ENCODE data around the gene MAS1L.

The MAS1L gene

DNA sequence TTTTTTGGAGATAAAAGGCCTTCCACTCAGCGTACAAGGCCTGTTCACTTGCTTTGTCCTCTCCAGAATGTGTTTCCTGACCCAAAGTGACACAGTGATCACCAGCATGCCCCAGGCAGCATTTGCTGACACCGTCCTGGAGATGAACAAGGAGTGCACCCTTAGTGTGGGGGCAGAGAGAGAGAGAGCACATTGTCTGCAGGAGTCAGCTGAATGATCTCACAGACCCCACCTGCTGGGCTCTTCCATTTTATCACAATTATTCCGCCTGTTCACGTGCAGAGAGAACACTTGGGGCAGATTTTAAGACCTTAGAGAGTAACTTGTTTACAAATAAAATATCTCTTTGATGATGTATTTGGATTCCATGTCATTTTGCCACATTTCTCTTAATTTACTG, 22.4 kb upstream of the MAS1L start:
- DNase-seq (ENCODE audit: low read depth in 2 of 2) = no peak

DNA sequence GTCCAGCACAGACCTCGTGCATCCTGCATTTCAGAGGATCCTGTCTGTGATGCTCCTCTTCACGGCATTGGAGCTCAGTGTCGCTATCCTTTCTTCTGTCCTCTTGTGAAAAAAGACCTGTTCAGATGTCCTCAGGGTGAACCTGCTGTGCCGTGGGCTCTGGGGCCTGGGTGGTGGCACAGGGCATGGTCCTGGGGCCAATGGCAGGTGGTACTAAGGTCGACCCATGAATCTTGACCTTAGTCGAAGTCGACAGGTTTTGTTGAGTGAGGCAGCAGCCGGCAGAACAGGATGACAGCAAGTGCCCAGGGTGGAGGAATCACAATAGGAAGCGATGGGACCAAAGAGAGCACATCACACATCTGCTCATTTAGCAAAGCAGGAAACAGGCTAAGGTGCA, 22.0 kb upstream of the MAS1L start:
- no peak for DNase-seq (ENCODE audit: low read depth in 2 of 2)

DNA sequence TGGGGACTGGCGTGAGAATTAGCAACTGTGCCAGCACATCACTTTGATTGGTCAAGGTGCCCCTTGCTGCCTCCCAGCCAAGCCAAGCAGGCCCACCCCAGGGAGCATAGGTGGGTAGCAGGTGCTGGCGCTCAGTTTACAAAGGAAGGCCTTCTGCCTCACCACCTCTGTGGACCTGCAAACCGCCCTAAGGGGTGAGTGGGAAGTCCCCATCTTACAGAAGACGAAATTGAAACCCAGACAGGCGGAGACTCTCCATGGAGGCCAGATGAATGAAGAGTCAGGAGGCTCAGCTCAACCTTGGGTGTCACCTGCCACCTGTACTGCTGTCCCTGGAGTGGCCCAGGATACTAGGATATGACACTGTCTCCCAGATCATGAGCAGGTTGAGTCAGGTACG, 21.5 kb upstream of the MAS1L start:
- no peak for DNase-seq (ENCODE audit: low read depth in 2 of 2)

DNA sequence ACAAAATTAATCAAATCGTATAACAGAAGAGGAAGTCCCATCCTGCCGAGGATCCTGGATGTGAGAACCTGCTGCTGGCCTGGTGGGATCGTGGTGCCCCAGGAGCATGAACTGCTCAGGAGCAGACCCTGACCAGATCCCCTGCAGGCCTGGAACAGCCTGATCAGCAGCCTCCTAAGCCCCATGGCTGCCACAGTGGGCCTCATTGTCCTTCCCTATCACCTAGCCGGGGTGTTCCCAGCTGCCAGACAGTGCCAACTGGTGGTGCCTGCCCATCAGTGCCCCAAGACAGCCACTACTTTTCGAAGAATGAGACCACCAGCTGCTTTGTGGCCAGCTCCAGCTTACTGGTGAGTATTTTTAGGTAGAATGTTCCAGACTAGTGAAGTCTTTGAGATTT, 19.6 kb upstream of the MAS1L start:
- DNase-seq (ENCODE audit: low read depth in 2 of 2) = no peak

DNA sequence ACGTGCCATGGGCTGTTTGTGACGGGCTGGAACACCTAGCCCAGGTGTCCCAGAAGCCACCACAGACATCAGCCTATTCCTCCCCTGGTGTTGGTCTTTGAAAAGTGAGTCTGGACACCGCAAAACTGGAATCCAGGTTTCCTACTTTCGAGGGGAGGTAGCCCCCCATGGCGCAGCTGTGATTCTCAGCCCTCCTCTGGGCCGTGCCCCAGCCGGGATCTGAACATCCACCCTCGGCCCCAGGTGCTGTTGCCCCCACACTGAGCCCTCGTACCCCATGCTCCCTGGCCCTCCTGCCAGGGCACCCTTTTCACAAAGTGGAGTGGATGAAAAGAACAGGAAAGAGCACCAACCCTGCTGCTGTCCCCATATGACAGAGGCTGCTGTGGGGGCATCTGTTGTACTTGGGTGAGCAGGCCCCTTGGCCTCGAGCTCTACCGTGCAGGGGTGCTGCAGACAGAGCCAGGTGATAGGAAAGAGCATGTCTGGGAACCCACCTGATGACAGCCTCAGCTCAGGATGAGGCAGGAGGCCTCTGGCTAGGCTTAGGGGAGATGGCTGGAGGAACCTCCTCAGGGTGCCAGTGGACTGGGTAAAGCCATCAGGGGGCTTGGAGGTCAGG, 18.8 kb upstream of the MAS1L start:
- no peak for DNase-seq (ENCODE audit: low read depth in 2 of 2)

DNA sequence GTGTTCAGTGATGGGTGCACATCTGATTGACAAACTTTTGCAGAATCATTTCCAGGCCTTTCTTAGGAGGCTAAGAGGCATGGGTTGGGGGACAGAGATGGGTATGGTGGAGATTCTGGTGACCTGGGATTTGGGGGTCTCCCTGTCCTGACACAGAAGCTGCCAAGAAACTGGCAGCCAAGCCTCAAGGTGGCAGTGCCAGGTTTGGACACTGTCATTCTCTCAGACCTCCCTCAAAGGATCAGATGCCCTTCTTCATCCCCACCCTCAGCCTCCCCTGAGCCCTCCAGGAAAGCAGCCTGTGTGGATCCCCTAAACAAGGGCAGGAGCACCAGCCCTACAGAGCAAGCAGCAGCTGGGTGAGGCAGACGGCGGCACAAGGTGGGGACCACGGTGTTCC, 18.1 kb upstream of the MAS1L start:
- no peak for DNase-seq (ENCODE audit: low read depth in 2 of 2)

DNA sequence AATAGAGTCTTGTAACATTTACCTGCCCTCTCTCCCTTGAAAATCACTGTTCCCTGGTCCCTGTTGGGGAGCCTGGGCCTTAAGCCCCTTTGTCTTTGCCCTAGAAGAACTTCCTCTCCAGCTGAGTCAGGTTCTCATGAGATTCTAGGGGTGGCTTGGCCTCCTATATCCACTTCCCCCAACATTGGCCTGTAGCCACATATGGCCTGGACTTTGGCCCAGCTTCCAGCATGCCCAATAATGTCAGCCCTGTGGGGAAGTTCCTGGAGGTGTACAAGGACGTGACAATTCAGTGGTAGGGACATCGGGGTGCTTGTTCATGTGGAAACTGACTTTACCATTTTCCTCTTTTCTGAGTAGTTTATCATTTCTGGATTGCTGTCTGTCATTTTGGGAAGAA, 17.2 kb upstream of the MAS1L start:
- no peak for DNase-seq (ENCODE audit: low read depth in 2 of 2)

DNA sequence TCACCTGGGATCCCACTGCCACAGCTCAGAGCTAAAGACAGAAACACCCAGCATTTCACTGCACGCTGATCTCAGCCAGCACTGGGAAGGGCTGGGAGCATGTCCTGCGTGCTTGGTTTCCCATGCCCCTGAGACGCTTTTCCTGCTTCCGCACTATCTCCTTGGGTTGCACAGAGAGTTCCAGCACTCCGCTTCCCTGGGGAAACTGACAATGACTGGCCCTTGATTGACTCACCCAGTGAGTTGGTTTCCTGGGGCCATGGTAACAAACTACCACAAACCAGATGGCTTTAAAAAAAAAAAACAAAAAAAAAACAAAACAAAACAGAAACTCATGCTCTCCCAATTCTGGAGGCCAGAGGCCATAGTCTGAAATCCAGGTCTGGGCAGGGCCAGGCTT, 14.8 kb upstream of the MAS1L start:
- DNase-seq (ENCODE audit: low read depth in 2 of 2) = no peak

DNA sequence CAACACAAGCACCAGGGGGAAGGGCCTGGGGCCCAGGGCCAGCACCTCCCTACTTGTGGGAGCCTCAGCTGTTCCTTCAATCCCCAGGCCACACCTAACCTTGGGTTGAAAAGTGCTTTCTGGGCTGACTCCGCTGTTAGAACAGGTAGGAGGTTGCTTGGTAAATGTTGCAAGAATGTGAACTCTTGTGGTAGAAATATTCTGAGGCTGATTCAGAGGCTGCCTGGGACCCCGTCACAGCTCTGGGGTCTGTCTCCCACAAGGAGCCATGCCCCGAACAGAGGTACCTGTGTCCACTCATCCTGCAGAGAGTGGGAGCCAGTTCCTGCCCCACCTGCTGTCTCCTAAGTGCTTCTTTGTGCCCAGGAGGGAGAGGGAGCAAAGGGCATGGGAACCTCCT, 14.4 kb upstream of the MAS1L start:
- no peak for DNase-seq (ENCODE audit: low read depth in 2 of 2)

DNA sequence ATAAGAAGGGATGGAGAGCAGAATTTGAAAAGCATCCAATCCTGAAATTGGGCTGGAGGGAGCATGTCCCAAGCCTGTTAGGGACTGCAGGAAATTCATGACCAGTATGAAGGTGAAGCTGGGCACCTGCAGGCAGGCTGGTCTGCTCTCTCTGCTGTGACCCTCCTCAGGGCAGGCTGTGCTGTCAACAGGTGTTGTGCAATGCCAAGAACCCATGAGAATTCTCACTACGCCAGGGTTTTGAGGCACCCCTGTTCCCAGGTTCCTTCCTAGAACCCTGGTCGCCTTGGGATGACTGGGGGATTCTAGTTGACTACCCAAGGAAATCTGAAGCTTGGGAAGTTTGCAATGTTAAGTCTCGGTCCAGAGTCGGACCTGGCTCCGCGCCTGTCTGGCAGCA, 13.3 kb upstream of the MAS1L start:
- DNase-seq (ENCODE audit: low read depth in 2 of 2) = no peak

DNA sequence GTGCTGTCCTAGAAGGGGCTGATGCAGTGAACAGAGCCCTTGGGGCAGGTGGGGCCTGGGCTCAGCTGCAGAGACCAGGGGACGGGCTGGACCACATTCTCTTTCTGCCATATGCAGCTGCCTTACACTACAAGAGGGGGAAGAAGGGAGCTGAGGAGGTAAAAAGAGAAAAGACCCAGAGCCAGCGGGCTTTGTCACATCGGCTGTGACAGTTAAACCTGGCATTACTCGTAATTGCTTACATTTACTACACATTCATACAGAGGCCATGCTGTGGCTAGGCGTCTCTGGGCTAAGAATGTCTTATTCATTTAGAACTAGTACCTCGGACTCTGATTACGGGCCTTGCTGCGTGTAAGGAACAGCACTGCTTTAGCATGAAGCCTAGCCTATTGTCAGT, 12.8 kb upstream of the MAS1L start:
- DNase-seq (ENCODE audit: low read depth in 2 of 2) = no peak

DNA sequence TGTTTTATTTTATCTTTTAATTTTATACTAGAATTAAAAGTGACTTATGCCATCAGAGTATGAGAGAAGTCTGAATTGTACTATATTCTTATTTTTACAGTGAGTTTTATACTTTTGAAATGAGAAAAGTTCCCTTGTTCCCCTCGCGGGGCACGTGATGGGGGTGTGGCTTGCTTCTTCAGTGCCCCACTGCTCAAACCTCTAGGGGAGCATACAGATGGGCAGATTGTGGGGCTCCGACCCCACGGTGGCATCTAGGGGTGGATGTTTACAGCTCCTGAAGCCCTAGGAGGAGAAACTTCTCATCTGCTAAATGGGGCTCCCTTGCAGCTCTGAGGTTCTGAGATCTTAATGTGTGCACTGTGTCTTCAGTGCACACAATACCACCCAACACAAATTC, 11.9 kb upstream of the MAS1L start:
- DNase-seq (ENCODE audit: low read depth in 2 of 2) = no peak

DNA sequence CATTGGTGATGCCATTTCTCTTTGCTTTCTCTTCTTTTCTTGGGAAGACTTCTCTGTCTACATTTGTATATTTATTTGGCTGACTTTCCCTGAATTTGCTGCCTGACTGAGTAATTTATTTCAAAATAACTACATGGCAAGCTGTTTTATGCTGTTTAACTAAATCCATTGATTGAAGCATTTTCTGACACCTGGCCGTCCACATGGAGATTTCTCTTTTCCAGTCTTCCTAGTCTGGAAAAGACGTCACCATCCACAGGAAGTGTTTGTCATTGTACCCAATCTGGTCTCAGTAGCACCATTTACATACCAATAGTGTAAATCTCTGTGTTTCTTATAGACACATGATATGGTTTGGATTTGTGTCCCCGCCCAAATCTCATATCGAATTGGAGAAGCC, 9.2 kb upstream of the MAS1L start:
- no peak for DNase-seq (ENCODE audit: low read depth in 2 of 2)

DNA sequence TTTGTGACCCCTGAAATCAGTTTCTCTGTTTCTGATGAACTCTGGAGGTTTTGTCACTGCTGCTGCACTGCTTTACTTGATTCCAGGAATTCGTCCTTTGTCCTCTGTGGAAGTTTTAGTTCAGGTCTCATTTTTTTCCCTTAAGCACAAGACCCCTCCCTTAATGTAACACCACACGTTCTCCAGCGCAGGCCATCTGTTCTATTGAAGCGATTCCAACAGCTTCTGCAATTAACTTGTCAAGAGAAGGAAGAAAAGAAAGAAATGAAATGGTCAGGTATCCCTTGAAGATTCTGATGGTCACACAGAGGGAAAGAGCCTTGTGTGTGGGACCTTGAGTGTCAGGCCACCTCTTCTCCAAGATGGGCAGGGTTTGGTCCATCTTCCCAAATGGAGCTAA, 7.8 kb upstream of the MAS1L start:
- no peak for DNase-seq (ENCODE audit: low read depth in 2 of 2)

DNA sequence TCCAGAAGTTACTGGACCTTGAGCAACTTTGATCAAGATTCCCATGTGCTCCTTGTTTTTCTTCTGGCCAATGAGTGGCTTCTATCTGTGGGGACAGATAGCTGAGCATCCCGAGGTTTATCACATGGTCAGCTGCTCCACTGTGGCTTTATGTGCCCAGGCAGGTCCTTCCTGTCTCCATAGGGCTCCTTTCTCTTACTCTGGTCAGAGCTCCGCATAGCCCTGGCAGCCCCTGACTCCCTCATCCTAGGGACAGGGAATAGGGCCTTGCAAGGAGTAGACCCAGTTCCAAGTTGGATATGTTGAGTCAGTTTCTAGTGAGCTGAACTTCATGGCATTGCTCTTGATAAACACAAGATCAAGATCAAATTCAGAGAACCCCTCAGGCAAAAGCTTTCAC, 6.4 kb upstream of the MAS1L start:
- DNase-seq (ENCODE audit: low read depth in 2 of 2) = no peak

DNA sequence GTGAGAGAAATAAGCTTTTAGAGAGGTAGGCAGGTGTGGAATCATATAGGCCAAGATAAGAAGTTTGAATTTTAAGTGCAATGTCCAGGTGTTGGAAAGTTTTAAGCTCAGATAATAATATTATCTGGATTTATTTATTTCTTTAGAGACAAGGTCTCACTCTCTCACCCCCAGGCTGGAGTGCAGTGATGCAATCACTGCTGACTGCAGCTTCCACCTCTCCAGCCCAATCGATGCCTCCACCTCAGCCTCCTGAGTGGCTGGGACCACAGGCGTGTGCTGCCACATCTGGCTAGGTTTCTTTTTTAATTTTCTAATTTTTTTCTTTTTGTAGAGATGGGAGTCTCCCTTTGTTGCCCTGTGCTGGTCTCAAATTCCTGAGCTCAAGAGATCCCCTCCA, 5.5 kb upstream of the MAS1L start:
- no peak for DNase-seq (ENCODE audit: low read depth in 2 of 2)

DNA sequence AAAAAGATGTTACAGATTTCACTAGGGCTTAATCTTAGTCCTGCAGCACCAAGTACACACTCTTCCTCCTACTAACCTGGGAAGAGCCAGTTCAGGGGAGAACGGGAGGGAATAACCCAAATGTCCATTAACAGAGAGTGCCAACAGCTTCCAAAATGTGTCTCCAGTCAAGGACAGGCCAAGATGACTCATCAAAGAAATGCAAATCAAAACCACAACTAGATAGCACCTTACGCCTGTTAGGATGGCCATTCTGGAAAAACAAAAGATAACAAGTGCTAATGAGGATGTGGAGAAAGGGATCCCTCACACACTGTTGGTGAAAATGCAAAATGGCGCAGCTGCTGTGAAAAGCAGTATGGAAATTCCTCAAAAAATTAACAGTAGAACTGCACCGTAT, 3.8 kb upstream of the MAS1L start:
- no peak for DNase-seq (ENCODE audit: low read depth in 2 of 2)

DNA sequence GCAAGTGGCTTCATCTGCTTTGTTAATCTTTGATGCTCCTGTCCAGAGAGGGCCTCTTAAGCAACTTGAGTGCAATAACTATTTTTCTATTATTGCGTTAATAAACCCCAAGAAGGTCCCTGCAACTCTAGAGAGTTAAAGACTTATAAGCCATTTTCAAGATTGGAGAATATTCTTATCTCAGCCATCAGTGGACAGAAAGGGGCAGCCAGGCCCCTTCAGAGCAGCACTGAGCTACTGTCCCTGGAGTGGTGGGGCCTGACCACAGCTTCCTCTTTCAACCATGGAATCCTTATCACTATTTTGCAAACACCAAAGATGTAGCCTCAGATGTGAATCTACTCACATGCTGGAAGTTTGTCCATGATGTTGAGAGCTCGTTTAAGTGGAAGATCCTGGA, 2.8 kb upstream of the MAS1L start:
- no peak for DNase-seq (ENCODE audit: low read depth in 2 of 2)

DNA sequence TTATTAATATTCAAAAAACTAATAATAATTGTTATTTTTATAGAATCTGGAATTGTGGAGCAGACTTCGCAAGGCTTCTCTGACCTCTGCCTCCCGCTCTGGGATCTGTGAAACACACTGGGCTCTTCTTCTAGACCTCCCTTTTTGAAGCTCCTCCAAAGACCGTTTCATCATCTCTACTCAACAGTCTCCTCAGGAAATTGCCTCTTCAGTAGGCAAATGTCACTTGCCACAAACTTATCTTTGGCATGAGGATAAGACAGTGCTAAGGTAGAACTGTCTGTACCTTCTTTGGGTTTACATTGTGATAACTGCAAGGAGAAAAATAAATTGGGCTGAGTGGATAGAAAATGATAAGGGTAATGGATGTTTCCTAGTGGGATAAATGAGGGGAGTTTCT, 2.3 kb upstream of the MAS1L start:
- no peak for DNase-seq (ENCODE audit: low read depth in 2 of 2)

DNA sequence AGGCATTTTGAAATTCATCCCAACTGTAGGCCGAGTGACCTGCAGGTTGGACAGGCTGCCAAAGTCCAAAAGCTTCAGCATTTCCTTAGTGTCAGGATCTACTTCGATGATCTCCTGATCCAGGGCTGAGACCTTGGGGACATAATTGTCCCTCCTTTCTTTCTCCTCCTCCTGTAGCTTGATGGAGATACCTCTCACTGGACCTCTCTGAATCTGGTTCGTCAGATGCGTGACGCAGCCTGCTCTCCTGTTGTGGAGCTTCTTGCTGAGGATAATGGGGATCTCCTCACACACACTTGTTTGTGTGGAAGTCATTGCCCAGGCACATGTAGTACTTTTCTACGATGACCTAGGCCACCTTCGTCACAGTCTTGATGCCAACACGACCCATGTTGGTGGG, 1.5 kb upstream of the MAS1L start:
- DNase-seq (ENCODE audit: low read depth in 2 of 2) = no peak

DNA sequence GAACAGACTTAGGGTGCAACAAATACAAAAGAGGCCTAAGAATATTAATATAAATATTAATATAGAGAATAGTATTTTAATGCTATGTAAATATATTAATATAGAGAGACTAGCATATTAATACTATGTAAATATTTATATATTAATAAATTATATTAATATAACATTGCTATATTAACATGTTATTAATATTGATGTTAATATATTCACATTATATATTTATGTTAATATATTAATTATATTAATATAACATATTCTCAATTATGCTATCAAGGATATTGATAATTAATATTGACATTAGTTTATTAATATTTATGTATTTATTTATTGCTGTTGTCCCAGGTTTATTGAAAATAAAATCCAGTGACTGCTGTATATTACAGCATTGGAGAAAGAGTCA, 1.1 kb upstream of the MAS1L start:
- DNase-seq (ENCODE audit: low read depth in 2 of 2) = no peak

DNA sequence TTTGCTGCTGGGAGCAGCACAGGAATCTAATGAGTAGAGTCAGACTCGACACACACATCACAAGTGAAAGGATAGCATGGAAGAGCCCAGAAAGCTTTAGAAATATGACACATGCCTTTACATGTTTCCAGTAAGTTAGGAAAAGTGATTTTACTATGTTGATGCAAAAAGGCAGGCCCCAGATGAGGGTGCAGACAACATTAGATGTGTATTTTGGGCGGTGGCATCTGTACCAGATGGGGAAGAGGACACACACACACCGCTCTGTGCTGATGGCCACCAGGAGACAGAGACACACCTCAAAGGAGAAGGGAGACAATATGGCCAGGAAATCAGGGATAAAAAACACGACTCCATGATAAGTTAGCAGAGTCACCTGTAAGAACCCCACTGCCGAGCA, 625 bp downstream of the MAS1L start:
- DNase-seq (ENCODE audit: low read depth in 2 of 2) = no peak

DNA sequence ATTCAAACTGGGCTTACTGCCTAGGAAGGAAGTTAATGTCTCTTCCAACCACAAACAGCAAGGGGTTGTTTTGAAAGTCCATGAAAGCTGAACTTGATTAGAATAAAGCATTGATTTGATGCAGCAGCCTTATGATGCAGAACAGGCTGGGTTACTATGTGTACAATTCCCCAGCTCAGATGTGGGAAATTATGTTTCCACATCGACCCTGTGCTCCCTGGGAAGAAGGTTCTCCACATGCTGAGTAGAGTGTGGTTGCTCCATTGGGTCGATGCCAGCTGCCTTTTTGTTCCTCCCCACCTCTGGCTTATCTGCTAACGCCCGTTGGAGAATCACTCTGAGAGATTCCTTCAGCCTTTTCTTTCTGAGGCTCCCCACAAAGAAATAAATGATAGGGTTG, 1.2 kb downstream of the MAS1L start:
- no peak for DNase-seq (ENCODE audit: low read depth in 2 of 2)

DNA sequence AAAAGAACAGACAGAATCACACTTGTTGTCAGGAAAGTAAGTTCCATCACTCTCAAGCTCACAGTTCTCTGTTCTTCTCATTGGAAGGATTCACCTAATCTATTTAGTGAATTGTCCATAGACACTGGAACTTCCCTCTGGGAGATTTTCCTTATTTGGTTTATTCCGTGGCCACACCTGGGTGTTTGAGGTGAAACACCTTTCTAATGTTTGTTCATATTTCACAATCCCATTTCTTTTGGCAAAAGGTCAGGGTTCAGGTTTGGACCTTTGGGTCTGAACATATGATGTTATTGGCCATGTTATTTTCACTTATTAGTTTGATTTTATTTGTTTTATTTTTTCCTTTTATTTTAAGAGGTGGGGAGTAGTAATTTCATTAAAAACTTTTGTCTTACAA, 4.0 kb downstream of the MAS1L start:
- no peak for DNase-seq (ENCODE audit: low read depth in 2 of 2)

DNA sequence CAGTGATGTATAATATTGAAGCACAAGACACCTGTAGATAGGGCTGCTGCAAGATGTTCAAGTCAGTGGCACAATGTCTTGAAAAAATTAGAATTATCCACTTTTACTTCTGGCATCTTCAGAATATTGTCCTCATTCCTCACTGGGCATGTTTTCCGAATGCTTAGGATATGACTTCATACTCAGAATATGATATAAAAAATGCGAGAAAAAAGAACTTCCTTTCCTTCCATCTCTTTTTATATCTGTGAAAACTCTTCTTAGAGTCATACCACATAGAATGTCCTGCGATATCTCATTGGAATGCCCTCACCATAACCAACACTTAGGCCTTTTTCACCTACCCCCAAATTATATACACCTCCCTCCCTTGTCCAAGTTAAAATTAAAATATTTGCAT, 4.6 kb downstream of the MAS1L start:
- no peak for DNase-seq (ENCODE audit: low read depth in 2 of 2)

Measured in stimulated activated CD8-positive, alpha-beta memory T cell treated with anti-CD3 and anti-CD28 coated beads, Interleukin-7, amount 100 ng/mL, for 1 hour (primary cell).